Amniotic stem cell (primary cell): ENCODE results near the gene ZNF76.
A peak's percentile ranks its signal among the peaks of the same experiment; 100 is the strongest.
"Not testable (repeated sequence)": the region's sequence is repeated elsewhere in the genome, so short reads cannot be mapped to it uniquely, and the experiment has no call there.

Source experiments
- DNase-seq: peaks from one replicate; lab custom pipeline; 2025; lab: John Stamatoyannopoulos, UW

ZNF76 gene

GRCh38 chr6:35300848-35301247 lies 41.3 kb downstream of the ZNF76 start:
- no peak for DNase-seq

GRCh38 chr6:35302604-35303241 lies 43.2 kb downstream of the ZNF76 start:
- DNase-seq, result no peak

GRCh38 chr6:35304299-35304698 lies 44.8 kb downstream of the ZNF76 start:
- DNase-seq, result no peak

- no peak for DNase-seq
Measured at GRCh38 chr6:35305117-35305516, 45.6 kb downstream of the ZNF76 start.

GRCh38 chr6:35307138-35307537 lies 47.6 kb downstream of the ZNF76 start:
- DNase-seq, result not testable (repeated sequence)

GRCh38 chr6:35308543-35308942 lies 49.0 kb downstream of the ZNF76 start:
- not testable (repeated sequence) for DNase-seq

GRCh38 chr6:35309611-35310264 lies 50.2 kb downstream of the ZNF76 start:
- no peak for DNase-seq

- DNase-seq, result no peak
Measured at GRCh38 chr6:35310265-35310831, 50.8 kb downstream of the ZNF76 start.

- DNase-seq, result no peak
Measured at GRCh38 chr6:35311390-35312075, 52.0 kb downstream of the ZNF76 start.

GRCh38 chr6:35312076-35312800 lies 52.7 kb downstream of the ZNF76 start:
- no peak for DNase-seq

GRCh38 chr6:35312807-35313206 lies 53.3 kb downstream of the ZNF76 start:
- no peak for DNase-seq

- no peak for DNase-seq
Measured at GRCh38 chr6:35317483-35318195, 58.1 kb downstream of the ZNF76 start.

- peak; percentile 54 for DNase-seq
Measured at GRCh38 chr6:35318196-35319171, 58.9 kb downstream of the ZNF76 start.

GRCh38 chr6:35319346-35320030 lies 60.0 kb downstream of the ZNF76 start:
- DNase-seq, result no peak

GRCh38 chr6:35320031-35320410 lies 60.5 kb downstream of the ZNF76 start:
- DNase-seq, result no peak

GRCh38 chr6:35321091-35321490 lies 61.6 kb downstream of the ZNF76 start:
- no peak for DNase-seq

- peak; percentile 24 for DNase-seq
Measured at GRCh38 chr6:35327349-35328027, 68.0 kb downstream of the ZNF76 start.

GRCh38 chr6:35328108-35328723 lies 68.7 kb downstream of the ZNF76 start:
- DNase-seq, result no peak

- DNase-seq, result not testable (repeated sequence)
Measured at GRCh38 chr6:35328965-35329364, 69.4 kb downstream of the ZNF76 start.
